Neural cell (in vitro differentiated cells): ENCODE results near the gene RAPGEF4. TPM values are rescaled to one million over a fixed set of nuclear protein-coding genes. Genes with fewer than 3 reads are reported as not detected.

Experiments used
- H2AFZ ChIP-seq: fragments of 200-600, 300-800 bp; sonication (generic), shearing (Covaris generic); 2 replicates; pipeline ENCODE4 v1.6.0; 2014; ENCODE audit warnings: low read depth, mild to moderate bottlenecking, antibody characterized with exemption, low read length, moderate library complexity
- H3F3A ChIP-seq: fragments of 200-600 bp; shearing (Covaris generic); 2 replicates; pipeline ENCODE4 v1.6.1; 2016; ENCODE audit warnings: mild to moderate bottlenecking, moderate library complexity, mixed read lengths, antibody characterized with exemption, low read length; ENCODE audit not compliant: insufficient read depth, poor library complexity, severe bottlenecking
- H3K27ac ChIP-seq: fragments of 200-600, 300-800 bp; sonication (generic), shearing (Covaris generic); 2 replicates; pipeline ENCODE4 v1.5.1; 2014; ENCODE audit warnings: mild to moderate bottlenecking, low read length, moderate library complexity
- H3K27me3 ChIP-seq: fragments of 300-800, 200-600 bp; sonication (generic), shearing (Covaris generic); 2 replicates; pipeline ENCODE4 v1.6.0; 2014; ENCODE audit warnings: mild to moderate bottlenecking, low read depth, low read length, moderate library complexity; ENCODE audit not compliant: insufficient read depth
- H3K36me3 ChIP-seq: fragments of 300-800, 200-600 bp; sonication (generic), shearing (Covaris generic); 2 replicates; pipeline ENCODE4 v1.5.1; 2014; ENCODE audit warnings: mild to moderate bottlenecking, antibody characterized with exemption, low read length, moderate library complexity; ENCODE audit not compliant: insufficient read depth
- H3K4me2 ChIP-seq: fragments of 300-800, 200-600 bp; sonication (generic), shearing (Covaris generic); 2 replicates; pipeline ENCODE4 v1.6.0; 2014; ENCODE audit warnings: mild to moderate bottlenecking, low read length
- H3K4me3 ChIP-seq: fragments of 300-800, 200-600 bp; sonication (generic), shearing (Covaris generic); 2 replicates; pipeline ENCODE4 v1.5.1; 2014; ENCODE audit warnings: mild to moderate bottlenecking, low read length, moderate library complexity
- H3K79me2 ChIP-seq: fragments of 200-600 bp; shearing (Covaris generic); replicated peaks from 2 replicates; pipeline ENCODE4 v1.6.0; 2014; ENCODE audit warnings: mild to moderate bottlenecking, low read length, moderate library complexity; ENCODE audit not compliant: insufficient read depth
- H3K9ac ChIP-seq: fragments of 300-800, 200-600 bp; sonication (generic), shearing (Covaris generic); 2 replicates; pipeline ENCODE4 v1.6.1; 2016; ENCODE audit warnings: mild to moderate bottlenecking, low read length, mixed read lengths
- H3K9me2 ChIP-seq: fragments of 200-600 bp; shearing (Covaris generic); 2 replicates; pipeline ENCODE4 v1.6.1; 2016; ENCODE audit warnings: mild to moderate bottlenecking, low read length, mixed read lengths; ENCODE audit not compliant: insufficient read depth
- H3K9me3 ChIP-seq: fragments of 200-600, 300-800 bp; sonication (generic), shearing (Covaris generic); 2 replicates; pipeline ENCODE4 v1.6.1; 2016; ENCODE audit warnings: mild to moderate bottlenecking, mixed run types, low read length, moderate library complexity, mixed read lengths
- H4K20me1 ChIP-seq: fragments of 200-600 bp; shearing (Covaris generic); 2 replicates; pipeline ENCODE4 v1.6.1; 2016; ENCODE audit warnings: mild to moderate bottlenecking, mixed run types; ENCODE audit not compliant: insufficient read depth
- CTCF ChIP-seq: fragments of 450-650 bp; IDR thresholded peaks from 2 replicates; pipeline ENCODE4 v1.5.1; 2014; ENCODE audit warnings: antibody characterized with exemption, mild to moderate bottlenecking, moderate library complexity; ENCODE audit not compliant: poor library complexity, severe bottlenecking
- EP300 ChIP-seq: fragments of 450-650 bp; conservative IDR thresholded peaks from 2 replicates; pipeline ENCODE4 v1.6.1; 2014; ENCODE audit warnings: antibody characterized with exemption, mild to moderate bottlenecking, moderate library complexity; ENCODE audit not compliant: poor library complexity, severe bottlenecking
- EZH2 ChIP-seq: fragments of 200-600, 300-800 bp; shearing (Covaris generic), sonication (generic); IDR thresholded peaks from 2 replicates; pipeline ENCODE4 v1.6.1; 2014; ENCODE audit warnings: antibody characterized with exemption, low read length, borderline replicate concordance, mild to moderate bottlenecking; ENCODE audit not compliant: insufficient read depth, poor library complexity, severe bottlenecking
- MXI1 ChIP-seq: fragments of 450-650 bp; conservative IDR thresholded peaks from 2 replicates; pipeline ENCODE4 v1.6.1; 2014; ENCODE audit warnings: antibody characterized with exemption, mild to moderate bottlenecking; ENCODE audit not compliant: poor library complexity, severe bottlenecking
- POLR2AphosphoS5 ChIP-seq: IDR thresholded peaks from 2 replicates; pipeline ENCODE4 v1.6.1; 2012
- RAD21 ChIP-seq: fragments of 450-650 bp; conservative IDR thresholded peaks from 2 replicates; pipeline ENCODE4 v1.6.1; 2014; ENCODE audit warnings: antibody characterized with exemption, mild to moderate bottlenecking, moderate library complexity
- REST ChIP-seq: IDR thresholded peaks from 2 replicates; pipeline ENCODE4 v1.6.1; 2012; ENCODE audit warnings: borderline replicate concordance
- SMC3 ChIP-seq: fragments of 450-650 bp; conservative IDR thresholded peaks from 2 replicates; pipeline ENCODE4 v1.6.1; 2014; ENCODE audit warnings: antibody characterized with exemption, mild to moderate bottlenecking, moderate library complexity; ENCODE audit not compliant: poor library complexity
- TAF1 ChIP-seq: IDR thresholded peaks from 2 replicates; pipeline ENCODE4 v1.6.1; 2012; ENCODE audit warnings: low read depth
- polyA plus RNA-seq: library from polyadenylated mRNA; depleted of rRNA; stranded (reverse); fragments of >200 nt; gene quantifications from 2 replicates; pipeline ENCODE4 v1.2.3, GENCODE V29; 2014

The RAPGEF4 gene
- polyA plus RNA-seq, 1 donor from 2014 or later = 10.4 TPM

- Histone ChIP-seq H3K4me3 (no peak overlapping the region), H3K27me3 (no peaks in the 10 kb centered on the region), H3F3A (peaks cover 4% of the 10 kb centered on the region), H3K4me2 (no peak overlapping the region), H3K36me3 (no peaks in the 10 kb centered on the region), H2AFZ (no peak overlapping the region), H3K9me3 (no peaks in the 10 kb centered on the region), H3K79me2 (no peaks in the 10 kb centered on the region), H3K9me2 (no peaks in the 10 kb centered on the region), H3K9ac (no peak overlapping the region), H4K20me1 (no peaks in the 10 kb centered on the region), H3K27ac (no peak overlapping the region)
- TF ChIP-seq TAF1 = no peak
- TF ChIP-seq CTCF = no peak
- no peak for TF ChIP-seq REST
- TF ChIP-seq EP300 = no peak
- no peak for TF ChIP-seq RAD21
- no peak for TF ChIP-seq SMC3
- no peak for TF ChIP-seq EZH2
- no peak for TF ChIP-seq MXI1
- TF ChIP-seq POLR2AphosphoS5 = no peak
Measured at GRCh38 chr2:172823261-172823850, 87.7 kb downstream of the RAPGEF4 start.

DNA sequence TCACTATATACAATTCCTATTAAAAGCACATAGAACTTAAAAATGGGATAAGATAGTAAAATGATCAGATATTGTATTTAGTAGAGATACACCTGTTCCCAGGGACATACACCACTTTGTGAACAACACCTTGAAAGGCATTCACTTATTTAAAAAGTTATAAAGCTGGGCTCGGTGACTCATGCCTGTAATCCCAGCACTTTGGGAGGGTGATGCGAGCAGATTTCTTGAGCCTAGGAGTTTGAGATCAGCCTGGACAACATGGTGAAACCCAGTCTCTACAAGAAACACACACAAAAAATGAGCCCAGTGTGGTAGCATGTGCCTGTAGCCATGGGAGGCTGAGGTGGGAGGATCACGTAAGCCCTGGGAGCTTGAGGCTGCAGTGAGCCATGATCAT, 90.9 kb downstream of the RAPGEF4 start:
- Histone ChIP-seq H3K27me3 (no peaks in the 10 kb centered on the region), H3K27ac (no peak overlapping the region), H3K9me2 (no peaks in the 10 kb centered on the region), H3K36me3 (no peaks in the 10 kb centered on the region), H4K20me1 (no peaks in the 10 kb centered on the region), H3K79me2 (no peaks in the 10 kb centered on the region), H2AFZ (no peak overlapping the region), H3K4me3 (no peak overlapping the region), H3K9me3 (no peaks in the 10 kb centered on the region), H3K4me2 (no peak overlapping the region), H3F3A (no peaks in the 10 kb centered on the region), H3K9ac (no peak overlapping the region)
- no peak for TF ChIP-seq POLR2AphosphoS5
- no peak for TF ChIP-seq RAD21
- TF ChIP-seq EZH2 = no peak
- no peak for TF ChIP-seq EP300
- TF ChIP-seq TAF1 = no peak
- TF ChIP-seq MXI1 = no peak
- TF ChIP-seq REST = no peak
